Uterus (tissue), 2 donors: ENCODE measurements around the gene ACTN2.

Experiments
- POLR2A ChIP-seq, 2 donors: fragments of 450-650 bp; IDR thresholded peaks; one replicate each; pipeline ENCODE4 v1.6.1; 2016; ENCODE audit warnings: antibody characterized with exemption in 2 of 2, mild to moderate bottlenecking in 1 of 2, moderate library complexity in 1 of 2
- TF ChIP-seq, protein P1 (sequence below), 4 experiments: fragments of 200-600 bp in 2 of 4; fragments of 450-650 bp in 2 of 4; sonication (generic) in 2 of 4; IDR thresholded peaks; one replicate each; pipeline ENCODE4 v1.5.1; 2016 to 2019; ENCODE audit warnings: antibody characterized with exemption in 4 of 4, mild to moderate bottlenecking in 2 of 4, moderate library complexity in 1 of 4

GRCh38 chr1:236673289-236673919 lies 12.9 kb upstream of the ACTN2 start:
- TF ChIP-seq, protein P1, sequence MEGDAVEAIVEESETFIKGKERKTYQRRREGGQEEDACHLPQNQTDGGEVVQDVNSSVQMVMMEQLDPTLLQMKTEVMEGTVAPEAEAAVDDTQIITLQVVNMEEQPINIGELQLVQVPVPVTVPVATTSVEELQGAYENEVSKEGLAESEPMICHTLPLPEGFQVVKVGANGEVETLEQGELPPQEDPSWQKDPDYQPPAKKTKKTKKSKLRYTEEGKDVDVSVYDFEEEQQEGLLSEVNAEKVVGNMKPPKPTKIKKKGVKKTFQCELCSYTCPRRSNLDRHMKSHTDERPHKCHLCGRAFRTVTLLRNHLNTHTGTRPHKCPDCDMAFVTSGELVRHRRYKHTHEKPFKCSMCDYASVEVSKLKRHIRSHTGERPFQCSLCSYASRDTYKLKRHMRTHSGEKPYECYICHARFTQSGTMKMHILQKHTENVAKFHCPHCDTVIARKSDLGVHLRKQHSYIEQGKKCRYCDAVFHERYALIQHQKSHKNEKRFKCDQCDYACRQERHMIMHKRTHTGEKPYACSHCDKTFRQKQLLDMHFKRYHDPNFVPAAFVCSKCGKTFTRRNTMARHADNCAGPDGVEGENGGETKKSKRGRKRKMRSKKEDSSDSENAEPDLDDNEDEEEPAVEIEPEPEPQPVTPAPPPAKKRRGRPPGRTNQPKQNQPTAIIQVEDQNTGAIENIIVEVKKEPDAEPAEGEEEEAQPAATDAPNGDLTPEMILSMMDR (IDR thresholded peaks at IDR 0.05): no peak
- TF ChIP-seq POLR2A (IDR thresholded peaks at IDR 0.05): no peak
